ENCODE measurements around the gene HMGB1.

- TF ChIP-seq, protein P1, sequence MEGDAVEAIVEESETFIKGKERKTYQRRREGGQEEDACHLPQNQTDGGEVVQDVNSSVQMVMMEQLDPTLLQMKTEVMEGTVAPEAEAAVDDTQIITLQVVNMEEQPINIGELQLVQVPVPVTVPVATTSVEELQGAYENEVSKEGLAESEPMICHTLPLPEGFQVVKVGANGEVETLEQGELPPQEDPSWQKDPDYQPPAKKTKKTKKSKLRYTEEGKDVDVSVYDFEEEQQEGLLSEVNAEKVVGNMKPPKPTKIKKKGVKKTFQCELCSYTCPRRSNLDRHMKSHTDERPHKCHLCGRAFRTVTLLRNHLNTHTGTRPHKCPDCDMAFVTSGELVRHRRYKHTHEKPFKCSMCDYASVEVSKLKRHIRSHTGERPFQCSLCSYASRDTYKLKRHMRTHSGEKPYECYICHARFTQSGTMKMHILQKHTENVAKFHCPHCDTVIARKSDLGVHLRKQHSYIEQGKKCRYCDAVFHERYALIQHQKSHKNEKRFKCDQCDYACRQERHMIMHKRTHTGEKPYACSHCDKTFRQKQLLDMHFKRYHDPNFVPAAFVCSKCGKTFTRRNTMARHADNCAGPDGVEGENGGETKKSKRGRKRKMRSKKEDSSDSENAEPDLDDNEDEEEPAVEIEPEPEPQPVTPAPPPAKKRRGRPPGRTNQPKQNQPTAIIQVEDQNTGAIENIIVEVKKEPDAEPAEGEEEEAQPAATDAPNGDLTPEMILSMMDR (IDR thresholded peaks at IDR 0.05) = no peak
- TF ChIP-seq EP300 (IDR thresholded peaks at IDR 0.05) (no peak), POLR2A (IDR thresholded peaks at IDR 0.05) (no peak)
Observed at GRCh38 chr13:30465343-30465592, 468 bp downstream of the HMGB1 start.

All from suprapubic skin (tissue), 3 donors.